ENCODE results near the gene GGTLC1. TPM values are rescaled to one million over a fixed set of nuclear protein-coding genes. Genes with fewer than 3 reads are reported as not detected.

GGTLC1 gene
- total and polyA plus RNA-seq, 2 donors from 2014 or later, result not detected

DNA sequence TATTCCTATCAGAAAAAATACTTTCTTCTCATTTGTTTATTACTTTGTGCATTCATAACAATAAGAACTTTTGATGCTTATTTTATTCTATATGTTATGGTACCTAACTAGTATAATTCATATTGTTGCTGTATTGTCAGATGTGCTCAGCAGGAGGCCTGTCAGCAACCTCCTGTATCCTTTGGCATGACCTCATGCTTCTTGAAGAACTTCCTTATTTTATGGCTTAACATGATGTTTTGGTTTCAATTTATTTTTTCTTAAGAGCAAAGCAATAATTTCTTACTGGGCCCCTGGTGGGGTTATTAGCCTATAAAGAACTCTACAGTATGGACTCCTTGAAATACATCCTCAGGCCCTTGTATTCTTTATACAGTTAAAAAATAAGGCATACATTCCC, 17.3 kb downstream of the GGTLC1 start:
- TF ChIP-seq, protein P1, sequence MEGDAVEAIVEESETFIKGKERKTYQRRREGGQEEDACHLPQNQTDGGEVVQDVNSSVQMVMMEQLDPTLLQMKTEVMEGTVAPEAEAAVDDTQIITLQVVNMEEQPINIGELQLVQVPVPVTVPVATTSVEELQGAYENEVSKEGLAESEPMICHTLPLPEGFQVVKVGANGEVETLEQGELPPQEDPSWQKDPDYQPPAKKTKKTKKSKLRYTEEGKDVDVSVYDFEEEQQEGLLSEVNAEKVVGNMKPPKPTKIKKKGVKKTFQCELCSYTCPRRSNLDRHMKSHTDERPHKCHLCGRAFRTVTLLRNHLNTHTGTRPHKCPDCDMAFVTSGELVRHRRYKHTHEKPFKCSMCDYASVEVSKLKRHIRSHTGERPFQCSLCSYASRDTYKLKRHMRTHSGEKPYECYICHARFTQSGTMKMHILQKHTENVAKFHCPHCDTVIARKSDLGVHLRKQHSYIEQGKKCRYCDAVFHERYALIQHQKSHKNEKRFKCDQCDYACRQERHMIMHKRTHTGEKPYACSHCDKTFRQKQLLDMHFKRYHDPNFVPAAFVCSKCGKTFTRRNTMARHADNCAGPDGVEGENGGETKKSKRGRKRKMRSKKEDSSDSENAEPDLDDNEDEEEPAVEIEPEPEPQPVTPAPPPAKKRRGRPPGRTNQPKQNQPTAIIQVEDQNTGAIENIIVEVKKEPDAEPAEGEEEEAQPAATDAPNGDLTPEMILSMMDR (IDR thresholded peaks at IDR 0.05; ENCODE audit: borderline replicate concordance, extremely low read depth, insufficient read depth), result no peak
- FAIRE-seq, result no peak
- H3K9ac ChIP-seq (ENCODE audit: low read length in 3 of 3), result no peak overlapping the region

DNA sequence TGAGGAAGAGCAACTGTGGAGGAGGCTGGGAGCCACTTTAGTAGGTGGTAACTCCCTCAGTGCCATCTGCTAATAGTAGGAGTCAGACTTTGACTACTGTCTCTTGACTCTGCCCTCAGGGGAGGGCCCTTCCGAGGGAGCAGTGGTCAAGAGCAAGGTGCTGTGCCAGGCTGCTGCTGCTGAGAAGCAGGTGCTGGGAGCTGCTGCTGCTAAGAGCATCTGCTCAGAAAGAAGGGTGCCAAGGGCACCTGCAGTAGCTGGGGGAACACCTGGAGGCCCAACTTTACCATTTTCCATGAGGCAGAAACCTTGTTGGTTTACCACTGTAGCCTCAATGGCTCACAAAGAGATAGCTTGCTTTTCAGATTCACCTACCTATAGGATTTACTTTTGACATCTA, 18.5 kb downstream of the GGTLC1 start:
- H3K9me3 ChIP-seq (ENCODE audit: control insufficient read depth in 2 of 3, insufficient read depth in 1 of 3, low read length in 3 of 3), result no peaks in the 10 kb centered on the region
- no peak overlapping the region for H3K9ac ChIP-seq (ENCODE audit: low read length in 3 of 3)
- no peaks in the 10 kb centered on the region for H3K4me1 ChIP-seq (ENCODE audit: control insufficient read depth in 2 of 3, insufficient read depth in 2 of 3, low read depth in 1 of 3, low read length in 3 of 3)
- FAIRE-seq (no peak), DNase-seq (no peak)
- TF ChIP-seq, protein P1 (IDR thresholded peaks at IDR 0.05; ENCODE audit: borderline replicate concordance, extremely low read depth, insufficient read depth), result no peak
- H3K27me3 ChIP-seq (ENCODE audit: control insufficient read depth, insufficient read depth, low read length), result no peaks in the 10 kb centered on the region
- no peak overlapping the region for H3K4me3 ChIP-seq (ENCODE audit: low read length in 3 of 3)
- intact Hi-C loops (cut with DNase I), result no loop called here
- no peak overlapping the region for H3K27ac ChIP-seq (ENCODE audit: low read depth in 2 of 2, low read length in 2 of 2)
- H3K36me3 ChIP-seq (ENCODE audit: control insufficient read depth in 2 of 3, insufficient read depth in 3 of 3, low read length in 3 of 3), result no peaks in the 10 kb centered on the region

More for the DNA sequence above, 17.3 kb downstream of the GGTLC1 start:
- H3K4me3 ChIP-seq (ENCODE audit: low read length in 3 of 3), result no peak overlapping the region
- DNase-seq, result no peak
- H3K9me3 ChIP-seq (ENCODE audit: control insufficient read depth in 2 of 3, insufficient read depth in 1 of 3, low read length in 3 of 3), result no peaks in the 10 kb centered on the region
- no peak overlapping the region for H3K27ac ChIP-seq (ENCODE audit: low read depth in 2 of 2, low read length in 2 of 2)
- H3K27me3 ChIP-seq (ENCODE audit: control insufficient read depth, insufficient read depth, low read length), result no peaks in the 10 kb centered on the region
- H3K36me3 ChIP-seq (ENCODE audit: control insufficient read depth in 2 of 3, insufficient read depth in 3 of 3, low read length in 3 of 3), result no peaks in the 10 kb centered on the region
- no peaks in the 10 kb centered on the region for H3K4me1 ChIP-seq (ENCODE audit: control insufficient read depth in 2 of 3, insufficient read depth in 2 of 3, low read depth in 1 of 3, low read length in 3 of 3)
- intact Hi-C loops (cut with DNase I), result no loop called here

DNA sequence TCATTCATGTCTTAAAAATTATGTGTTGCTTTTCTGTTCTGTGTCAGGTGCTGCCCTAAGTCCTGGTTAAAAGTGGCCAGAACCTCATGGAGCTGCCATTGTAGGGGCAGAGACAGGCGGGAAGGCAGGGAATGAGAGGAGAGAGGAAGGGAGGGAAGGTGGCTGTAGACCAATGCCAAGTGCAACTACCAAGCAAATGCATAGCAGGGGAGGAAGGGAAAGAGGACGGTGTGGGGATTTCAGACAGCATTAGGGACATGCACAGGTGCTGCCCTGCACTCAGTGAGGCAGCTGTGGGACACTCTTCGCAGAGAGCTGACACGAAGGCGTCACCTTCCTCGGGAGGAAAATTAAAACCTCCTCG, 21.0 kb downstream of the GGTLC1 start:
- TF ChIP-seq, protein P1 (IDR thresholded peaks at IDR 0.05; ENCODE audit: borderline replicate concordance, extremely low read depth, insufficient read depth), result no peak
- Histone ChIP-seq H3K27ac (ENCODE audit: low read depth in 2 of 2, low read length in 2 of 2) (no peak overlapping the region), H3K9me3 (ENCODE audit: control insufficient read depth in 2 of 3, insufficient read depth in 1 of 3, low read length in 3 of 3) (no peaks in the 10 kb centered on the region), H3K36me3 (ENCODE audit: control insufficient read depth in 2 of 3, insufficient read depth in 3 of 3, low read length in 3 of 3) (no peaks in the 10 kb centered on the region), H3K4me1 (ENCODE audit: control insufficient read depth in 2 of 3, insufficient read depth in 2 of 3, low read depth in 1 of 3, low read length in 3 of 3) (no peaks in the 10 kb centered on the region), H3K27me3 (ENCODE audit: control insufficient read depth, insufficient read depth, low read length) (no peaks in the 10 kb centered on the region), H3K9ac (ENCODE audit: low read length in 3 of 3) (no peak overlapping the region), H3K4me3 (ENCODE audit: low read length in 3 of 3) (no peak overlapping the region)
- FAIRE-seq, result no peak
- intact Hi-C loops (cut with DNase I), result no loop called here
- DNase-seq, result no peak

DNA sequence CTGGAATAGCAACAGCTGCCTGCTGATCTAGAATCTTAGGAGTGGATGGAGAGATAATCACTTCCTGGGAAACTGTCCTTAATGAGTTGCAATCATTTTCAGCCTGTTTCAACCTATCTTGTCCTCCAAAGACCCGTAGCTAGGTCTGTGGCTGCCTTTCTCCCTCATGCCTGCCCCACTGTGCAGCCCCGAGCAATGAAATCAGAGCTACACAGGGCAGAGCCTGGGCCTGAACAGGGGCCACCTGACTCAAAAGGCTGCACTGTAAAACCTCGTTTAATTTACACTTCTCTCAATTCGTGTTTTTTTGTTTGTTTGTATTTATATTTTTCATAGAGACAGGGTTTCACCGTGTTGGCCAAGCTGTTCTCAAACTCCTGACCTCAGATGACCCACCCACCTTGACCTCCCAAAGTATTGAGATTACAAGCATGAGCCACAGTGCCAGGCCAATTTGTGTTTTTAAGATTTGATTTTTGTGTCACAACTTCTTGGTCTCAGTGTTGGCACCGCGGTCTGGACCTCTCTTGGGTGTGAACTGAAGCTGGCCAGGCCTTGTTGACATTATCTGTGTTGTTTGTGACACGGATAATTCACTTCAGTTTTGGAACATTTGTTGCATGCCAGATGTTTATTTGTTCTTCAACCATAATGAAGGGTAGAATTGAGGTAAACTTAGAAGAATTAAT, 21.5 kb downstream of the GGTLC1 start:
- no peaks in the 10 kb centered on the region for H3K9me3 ChIP-seq (ENCODE audit: control insufficient read depth in 2 of 3, insufficient read depth in 1 of 3, low read length in 3 of 3)
- no peaks in the 10 kb centered on the region for H3K27me3 ChIP-seq (ENCODE audit: control insufficient read depth, insufficient read depth, low read length)
- no peaks in the 10 kb centered on the region for H3K4me1 ChIP-seq (ENCODE audit: control insufficient read depth in 2 of 3, insufficient read depth in 2 of 3, low read depth in 1 of 3, low read length in 3 of 3)
- FAIRE-seq (no peak), DNase-seq (no peak)
- H3K9ac ChIP-seq (ENCODE audit: low read length in 3 of 3), result no peak overlapping the region
- TF ChIP-seq, protein P1 (IDR thresholded peaks at IDR 0.05; ENCODE audit: borderline replicate concordance, extremely low read depth, insufficient read depth), result no peak
- H3K27ac ChIP-seq (ENCODE audit: low read depth in 2 of 2, low read length in 2 of 2), result no peak overlapping the region
- H3K4me3 ChIP-seq (ENCODE audit: low read length in 3 of 3), result no peak overlapping the region
- no peaks in the 10 kb centered on the region for H3K36me3 ChIP-seq (ENCODE audit: control insufficient read depth in 2 of 3, insufficient read depth in 3 of 3, low read length in 3 of 3)
- intact Hi-C loops (cut with DNase I), result no loop called here
